PC-3 (cell line): ENCODE measurements around the gene CENPA.
"Not testable (repeated sequence)": the region's sequence is repeated elsewhere in the genome, so short reads cannot be mapped to it uniquely, and the experiment has no call there.

ENCODE experiments used
- CTCF ChIP-seq: fragments of 300-600 bp; sonication (generic); conservative IDR thresholded peaks from 2 replicates; pipeline ENCODE4 v1.5.1; 2017; ENCODE audit warnings: antibody characterized with exemption, low read depth, mild to moderate bottlenecking, low read length
- EZH2 ChIP-seq: fragments of 300-600 bp; sonication (generic); IDR thresholded peaks from one replicate; pipeline ENCODE4 v1.6.1; 2017; ENCODE audit warnings: antibody characterized with exemption, mild to moderate bottlenecking, low read length; ENCODE audit not compliant: unreplicated experiment
- EZH2phosphoT487 ChIP-seq: fragments of 300-600 bp; sonication (generic); IDR thresholded peaks from 2 replicates; pipeline ENCODE4 v1.6.1; 2018; ENCODE audit warnings: mild to moderate bottlenecking, antibody characterized with exemption, low read length, borderline replicate concordance

DNA sequence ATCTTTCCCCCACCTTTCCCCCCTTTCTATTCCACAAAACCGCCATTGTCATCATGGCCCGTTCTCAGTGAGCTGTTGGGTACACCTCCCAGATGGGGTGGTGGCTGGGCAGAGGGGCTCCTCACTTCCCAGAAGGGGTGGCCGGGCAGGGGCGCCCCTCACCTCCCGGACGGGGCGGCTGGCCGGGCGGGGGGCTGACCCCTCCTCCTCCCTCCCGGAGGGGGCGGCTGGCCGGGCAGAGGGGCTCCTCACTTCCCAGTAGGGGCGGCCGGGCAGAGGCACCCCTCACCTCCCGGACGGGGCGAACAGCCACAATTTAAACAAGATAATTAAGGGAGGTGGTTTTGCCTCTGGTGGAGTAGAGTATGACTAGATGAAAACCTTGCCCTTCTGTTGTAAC, 9.3 kb downstream of the CENPA start:
- not testable (repeated sequence) for TF ChIP-seq CTCF, EZH2, EZH2phosphoT487
